ENCODE data around the gene SRGN. TPM values are rescaled to one million over a fixed set of nuclear protein-coding genes. Genes with fewer than 3 reads are reported as not detected.

Gene SRGN
- total and polyA plus RNA-seq, 8 donors = 4.1 to 40.0 (median 11.5) TPM

DNA sequence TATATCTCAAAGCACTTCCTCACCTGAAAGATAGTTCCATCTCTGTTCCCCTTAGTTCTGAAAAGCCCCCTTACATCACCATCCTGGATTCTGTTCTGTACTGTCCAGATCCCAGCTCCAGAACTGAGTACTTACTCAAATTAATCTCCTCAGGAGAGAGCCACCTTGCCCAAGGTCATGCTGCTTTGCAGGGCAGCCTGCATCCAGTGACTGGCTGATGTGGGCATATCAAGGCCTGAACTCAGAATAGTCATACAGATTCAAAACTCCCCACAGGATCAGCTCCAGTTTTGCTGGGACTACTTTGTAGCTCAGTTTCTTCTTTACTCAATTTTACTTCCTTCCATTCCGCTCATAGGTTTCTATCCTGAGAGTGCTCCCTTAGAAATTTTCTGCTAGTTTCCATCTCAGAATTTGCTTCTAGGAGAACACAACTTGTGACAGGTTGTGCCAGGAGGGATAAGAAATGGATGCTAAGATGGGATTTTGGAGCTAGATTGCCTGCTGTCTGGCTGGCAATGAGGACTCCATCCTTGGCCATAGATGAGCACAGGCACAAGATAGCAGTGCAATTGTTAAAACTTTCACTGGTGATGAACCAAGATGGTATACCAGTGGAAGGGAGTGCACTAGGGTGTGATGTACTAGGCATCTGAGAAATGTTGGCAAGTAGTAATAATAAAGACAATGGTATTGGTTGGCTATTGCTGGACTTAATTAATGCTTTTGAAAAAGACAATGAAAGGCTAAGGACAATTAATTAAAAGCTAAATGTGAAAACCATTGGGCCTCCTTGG lies 17.3 kb downstream of the SRGN start:
- no peak overlapping the region for H3K4me3 ChIP-seq
- H3K27ac ChIP-seq = no peak overlapping the region
- no peaks in the 10 kb centered on the region for H3K27me3 ChIP-seq
- TF ChIP-seq, protein P1, sequence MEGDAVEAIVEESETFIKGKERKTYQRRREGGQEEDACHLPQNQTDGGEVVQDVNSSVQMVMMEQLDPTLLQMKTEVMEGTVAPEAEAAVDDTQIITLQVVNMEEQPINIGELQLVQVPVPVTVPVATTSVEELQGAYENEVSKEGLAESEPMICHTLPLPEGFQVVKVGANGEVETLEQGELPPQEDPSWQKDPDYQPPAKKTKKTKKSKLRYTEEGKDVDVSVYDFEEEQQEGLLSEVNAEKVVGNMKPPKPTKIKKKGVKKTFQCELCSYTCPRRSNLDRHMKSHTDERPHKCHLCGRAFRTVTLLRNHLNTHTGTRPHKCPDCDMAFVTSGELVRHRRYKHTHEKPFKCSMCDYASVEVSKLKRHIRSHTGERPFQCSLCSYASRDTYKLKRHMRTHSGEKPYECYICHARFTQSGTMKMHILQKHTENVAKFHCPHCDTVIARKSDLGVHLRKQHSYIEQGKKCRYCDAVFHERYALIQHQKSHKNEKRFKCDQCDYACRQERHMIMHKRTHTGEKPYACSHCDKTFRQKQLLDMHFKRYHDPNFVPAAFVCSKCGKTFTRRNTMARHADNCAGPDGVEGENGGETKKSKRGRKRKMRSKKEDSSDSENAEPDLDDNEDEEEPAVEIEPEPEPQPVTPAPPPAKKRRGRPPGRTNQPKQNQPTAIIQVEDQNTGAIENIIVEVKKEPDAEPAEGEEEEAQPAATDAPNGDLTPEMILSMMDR (IDR thresholded peaks at IDR 0.05) = no peak
- DNase-seq (no peak), FAIRE-seq (no peak), ATAC-seq (no peak)
- H3K36me3 ChIP-seq = no peaks in the 10 kb centered on the region
- H3K4me1 ChIP-seq = no peaks in the 10 kb centered on the region
- H3K9me3 ChIP-seq = no peaks in the 10 kb centered on the region
- 93 to 100% methylated on average over 1 of the region's 1 CpG for WGBS, 2 donors
- intact Hi-C loops (cut with DNase I) = no loop called here

- no peak for FAIRE-seq
- TF ChIP-seq, protein P1 (IDR thresholded peaks at IDR 0.05) = no peak
- intact Hi-C loops (cut with DNase I) = no loop called here
These were observed 19.2 kb downstream of the SRGN start for GRCh38 chr10:69107176-69107490.

GRCh38 chr10:69107699-69108098 lies 19.8 kb downstream of the SRGN start:
- no peak for DNase-seq

More at GRCh38 chr10:69107176-69107490, 19.2 kb downstream of the SRGN start:
- no peaks in the 10 kb centered on the region for H3K4me1 ChIP-seq
- H3K36me3 ChIP-seq = no peaks in the 10 kb centered on the region
- DNase-seq = no peak
- no peak for ATAC-seq
- no peak overlapping the region for H3K27ac ChIP-seq
- no peaks in the 10 kb centered on the region for H3K9me3 ChIP-seq
- no peak overlapping the region for H3K4me3 ChIP-seq
- H3K27me3 ChIP-seq = no peaks in the 10 kb centered on the region

GRCh38 chr10:69119896-69120295 lies 32.0 kb downstream of the SRGN start:
- TF ChIP-seq, protein P1 (IDR thresholded peaks at IDR 0.05) = no peak
- WGBS, 2 donors = 64 to 68% methylated on average over 1 of the region's 1 CpG
- intact Hi-C loops (cut with DNase I) = no loop called here
- no peak for FAIRE-seq
- no peaks in the 10 kb centered on the region for H3K36me3 ChIP-seq
- H3K27ac ChIP-seq = no peak overlapping the region
- H3K4me1 ChIP-seq = peaks cover 0 to 4% (median 0%) of the 10 kb centered on the region in 3 donors
- H3K27me3 ChIP-seq = no peaks in the 10 kb centered on the region
- no peak overlapping the region for H3K4me3 ChIP-seq
- ATAC-seq = no peak
- no peak for DNase-seq
- no peaks in the 10 kb centered on the region for H3K9me3 ChIP-seq

More at GRCh38 chr10:69107699-69108098, 19.8 kb downstream of the SRGN start:
- TF ChIP-seq, protein P1 (IDR thresholded peaks at IDR 0.05) = no peak
- FAIRE-seq (no peak), ATAC-seq (no peak)
- Histone ChIP-seq H3K36me3 (no peaks in the 10 kb centered on the region), H3K9me3 (no peaks in the 10 kb centered on the region), H3K4me3 (no peak overlapping the region), H3K27ac (no peak overlapping the region), H3K4me1 (no peaks in the 10 kb centered on the region), H3K27me3 (no peaks in the 10 kb centered on the region)
- intact Hi-C loops (cut with DNase I) = no loop called here
- WGBS, 2 donors = 83 to 85% methylated on average over 2 of the region's 2 CpGs

GRCh38 chr10:69123306-69123746 lies 35.4 kb downstream of the SRGN start:
- peaks cover 0 to 16% (median 9%) of the 10 kb centered on the region in 3 donors for H3K4me1 ChIP-seq
- ATAC-seq = peak; percentile 46 to 66 (median 60)
- no peaks in the 10 kb centered on the region for H3K9me3 ChIP-seq
- no peaks in the 10 kb centered on the region for H3K36me3 ChIP-seq
- no peak for FAIRE-seq
- no peaks in the 10 kb centered on the region for H3K27me3 ChIP-seq
- TF ChIP-seq, protein P1 (IDR thresholded peaks at IDR 0.05) = no peak
- intact Hi-C loops (cut with DNase I) = no loop called here
- peak in 1 of 6 donors; percentile 75 for DNase-seq
- H3K27ac ChIP-seq = peak overlapping the region; percentile 93 to 99 (median 96)
- WGBS, 2 donors = 0 to 1% methylated on average over 16 of the region's 16 CpGs
- peak overlapping the region; percentile 5 to 95 (median 76) for H3K4me3 ChIP-seq

Data from pancreas (tissue), 10 donors.